ENCODE results near the gene TTC31. TPM values are rescaled to one million over a fixed set of nuclear protein-coding genes. Genes with fewer than 3 reads are reported as not detected.

Gene TTC31
- total and polyA plus RNA-seq, 12 donors = 11.1 to 38.6 (median 20.9) TPM

DNA sequence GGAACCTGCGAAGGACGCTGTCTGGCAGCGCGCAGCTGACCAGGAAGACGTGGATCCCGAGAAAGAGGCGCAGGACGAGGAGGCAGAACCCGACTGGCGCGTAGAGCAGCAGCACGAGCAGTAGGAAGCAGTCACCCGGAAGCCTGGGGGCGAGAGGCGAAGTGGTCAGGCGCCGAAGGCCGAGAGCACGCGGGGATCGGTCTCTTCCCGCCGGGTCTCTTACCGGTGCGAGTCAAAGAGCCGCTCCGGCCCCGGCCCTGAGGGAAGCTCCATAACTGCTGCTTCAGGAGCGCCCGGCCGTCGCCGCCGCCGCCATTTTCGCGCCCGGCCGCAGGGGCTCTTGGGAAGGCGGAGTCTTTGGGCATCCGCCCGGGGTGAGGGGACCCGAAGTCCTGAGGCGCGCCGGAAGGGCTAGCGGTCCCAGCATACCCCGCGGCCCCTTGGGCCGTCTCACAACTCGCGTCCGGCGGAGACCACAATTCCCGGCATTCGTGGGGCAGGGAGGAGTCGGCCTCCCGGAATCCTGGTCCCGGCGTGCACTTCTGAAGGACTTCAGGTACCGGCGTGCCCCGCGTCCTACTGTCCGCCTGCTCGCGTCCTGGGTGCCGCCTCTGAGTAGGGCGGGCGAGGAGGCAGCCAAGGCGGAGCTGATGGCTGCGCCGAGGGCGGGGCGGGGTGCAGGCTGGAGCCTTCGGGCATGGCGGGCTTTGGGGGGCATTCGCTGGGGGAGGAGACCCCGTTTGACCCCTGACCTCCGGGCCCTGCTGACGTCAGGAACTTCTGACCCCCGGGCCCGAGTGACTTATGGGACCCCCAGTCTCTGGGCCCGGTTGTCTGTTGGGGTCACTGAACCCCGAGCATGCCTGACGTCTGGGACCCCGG, 46.7 kb downstream of the TTC31 start, which contains the start of the genes AUP1 and HTRA2:
AUP1 (minus strand) TSS at position 350 of the 882 bp plus-strand sequence; CDS start at position 273, 77 bp downstream.
HTRA2 (plus strand) TSS at position 577 of the 882 bp plus-strand sequence; CDS start at position 651, 74 bp downstream.
- TF ChIP-seq, protein P1, sequence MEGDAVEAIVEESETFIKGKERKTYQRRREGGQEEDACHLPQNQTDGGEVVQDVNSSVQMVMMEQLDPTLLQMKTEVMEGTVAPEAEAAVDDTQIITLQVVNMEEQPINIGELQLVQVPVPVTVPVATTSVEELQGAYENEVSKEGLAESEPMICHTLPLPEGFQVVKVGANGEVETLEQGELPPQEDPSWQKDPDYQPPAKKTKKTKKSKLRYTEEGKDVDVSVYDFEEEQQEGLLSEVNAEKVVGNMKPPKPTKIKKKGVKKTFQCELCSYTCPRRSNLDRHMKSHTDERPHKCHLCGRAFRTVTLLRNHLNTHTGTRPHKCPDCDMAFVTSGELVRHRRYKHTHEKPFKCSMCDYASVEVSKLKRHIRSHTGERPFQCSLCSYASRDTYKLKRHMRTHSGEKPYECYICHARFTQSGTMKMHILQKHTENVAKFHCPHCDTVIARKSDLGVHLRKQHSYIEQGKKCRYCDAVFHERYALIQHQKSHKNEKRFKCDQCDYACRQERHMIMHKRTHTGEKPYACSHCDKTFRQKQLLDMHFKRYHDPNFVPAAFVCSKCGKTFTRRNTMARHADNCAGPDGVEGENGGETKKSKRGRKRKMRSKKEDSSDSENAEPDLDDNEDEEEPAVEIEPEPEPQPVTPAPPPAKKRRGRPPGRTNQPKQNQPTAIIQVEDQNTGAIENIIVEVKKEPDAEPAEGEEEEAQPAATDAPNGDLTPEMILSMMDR (IDR thresholded peaks at IDR 0.05) = peak in 3 of 6 experiments; percentile 2 to 20 (median 14)
- TF ChIP-seq POLR2A (IDR thresholded peaks at IDR 0.05) = peak; percentile 42 to 76
- Histone ChIP-seq H3K4me1 (replicated peaks in 1 of 2) (peaks cover 11 to 15% of the 10 kb centered on the region in 2 donors), H3K9me3 (replicated peaks in 1 of 3) (no peaks in the 10 kb centered on the region), H3K27me3 (no peaks in the 10 kb centered on the region), H3K27ac (peak within 1 kb of the TSS; percentile 65 to 93 (median 83)), H3K36me3 (replicated peaks in 1 of 2) (peaks cover 0 to 34% of the 10 kb centered on the region in 2 donors), H3K4me3 (peak within 1 kb of the TSS; percentile 63 to 87 (median 78))
- DNase-seq = peak; percentile 98 to 99 (median 99)
- intact Hi-C loops (cut with DNase I) = loop anchor here (2.0 to 5.0 kb wide), 2 partner anchors 23 to 42 kb away; partner anchors contain the start of gene PCGF1 (in 1 of the 2)
- WGBS, 4 donors = 0 to 1% (median 0%) methylated on average over 16 to 87 of the region's 87 CpGs

DNA sequence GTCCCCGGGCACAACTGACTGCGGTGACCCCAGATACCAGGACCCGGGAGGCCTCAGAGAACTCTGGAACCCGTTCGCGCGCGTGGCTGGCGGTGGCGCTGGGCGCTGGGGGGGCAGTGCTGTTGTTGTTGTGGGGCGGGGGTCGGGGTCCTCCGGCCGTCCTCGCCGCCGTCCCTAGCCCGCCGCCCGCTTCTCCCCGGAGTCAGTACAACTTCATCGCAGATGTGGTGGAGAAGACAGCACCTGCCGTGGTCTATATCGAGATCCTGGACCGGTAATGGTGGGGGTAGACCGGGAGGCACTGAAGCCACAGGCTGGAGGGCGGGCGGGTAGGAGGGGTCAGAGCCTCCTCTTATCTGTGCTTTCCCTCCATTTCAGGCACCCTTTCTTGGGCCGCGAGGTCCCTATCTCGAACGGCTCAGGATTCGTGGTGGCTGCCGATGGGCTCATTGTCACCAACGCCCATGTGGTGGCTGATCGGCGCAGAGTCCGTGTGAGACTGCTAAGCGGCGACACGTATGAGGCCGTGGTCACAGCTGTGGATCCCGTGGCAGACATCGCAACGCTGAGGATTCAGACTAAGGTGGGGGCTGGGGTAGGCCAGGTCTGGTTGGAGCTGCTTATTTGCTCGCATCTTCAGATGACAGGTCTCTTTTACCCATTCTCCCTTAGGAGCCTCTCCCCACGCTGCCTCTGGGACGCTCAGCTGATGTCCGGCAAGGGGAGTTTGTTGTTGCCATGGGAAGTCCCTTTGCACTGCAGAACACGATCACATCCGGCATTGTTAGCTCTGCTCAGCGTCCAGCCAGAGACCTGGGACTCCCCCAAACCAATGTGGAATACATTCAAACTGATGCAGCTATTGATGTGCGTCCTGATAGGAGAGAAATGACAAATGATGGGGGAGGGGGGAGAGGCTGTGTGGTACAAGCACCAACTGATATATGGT, 47.6 kb downstream of the TTC31 start:
- DNase-seq = peak; percentile 45 to 73 (median 49)
- Histone ChIP-seq H3K4me1 (replicated peaks in 1 of 2) (peaks cover 11 to 15% of the 10 kb centered on the region in 2 donors), H3K27me3 (no peaks in the 10 kb centered on the region), H3K9me3 (replicated peaks in 1 of 3) (no peaks in the 10 kb centered on the region), H3K4me3 (peak overlapping the region; percentile 22 to 87 (median 74)), H3K36me3 (replicated peaks in 1 of 2) (peaks cover 0 to 34% of the 10 kb centered on the region in 2 donors), H3K27ac (peak overlapping the region in 4 of 5 donors; percentile 81 to 93 (median 84))
- intact Hi-C loops (cut with DNase I) = no loop called here
- WGBS, 4 donors = 2 to 18% (median 5%) methylated on average over 7 to 54 of the region's 54 CpGs
- TF ChIP-seq, protein P1 (IDR thresholded peaks at IDR 0.05) = no peak
- TF ChIP-seq POLR2A (IDR thresholded peaks at IDR 0.05) = peak in 1 of 2 donors; percentile 35

DNA sequence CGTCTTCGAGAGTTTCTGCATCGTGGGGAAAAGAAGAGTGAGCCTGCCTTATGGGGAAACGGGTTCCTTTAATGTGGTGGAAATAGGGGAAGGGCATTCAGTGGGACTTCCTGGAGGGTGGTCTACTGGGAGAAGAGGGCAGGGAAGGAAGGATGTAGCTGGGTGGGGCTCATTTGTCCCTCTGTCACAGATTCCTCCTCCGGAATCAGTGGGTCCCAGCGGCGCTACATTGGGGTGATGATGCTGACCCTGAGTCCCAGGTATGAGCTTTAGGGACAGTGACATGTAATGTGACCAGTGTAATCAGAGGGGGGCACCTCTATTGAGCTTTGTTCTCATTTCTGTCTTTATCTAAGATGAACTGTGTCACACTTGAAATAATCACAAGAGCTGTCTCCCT, 48.8 kb downstream of the TTC31 start:
- H3K4me1 ChIP-seq (replicated peaks in 1 of 2) = peaks cover 11 to 15% of the 10 kb centered on the region in 2 donors
- H3K4me3 ChIP-seq = no peak overlapping the region
- H3K9me3 ChIP-seq (replicated peaks in 1 of 3) = no peaks in the 10 kb centered on the region
- no peak for DNase-seq
- peaks cover 0 to 24% of the 10 kb centered on the region in 2 donors for H3K36me3 ChIP-seq (replicated peaks in 1 of 2)
- no peaks in the 10 kb centered on the region for H3K27me3 ChIP-seq
- H3K27ac ChIP-seq = no peak overlapping the region
- WGBS, 4 donors = 83 to 91% (median 86%) methylated on average over 7 of the region's 7 CpGs
- TF ChIP-seq, protein P1 (IDR thresholded peaks at IDR 0.05) = no peak
- TF ChIP-seq POLR2A (IDR thresholded peaks at IDR 0.05) = no peak
- intact Hi-C loops (cut with DNase I) = no loop called here
